ENCODE results near the gene INO80D.
"Not testable (repeated sequence)": the region's sequence is repeated elsewhere in the genome, so short reads cannot be mapped to it uniquely, and the experiment has no call there.

INO80D gene

GRCh38 chr2:206077879-206078278 is 8.1 kb downstream of the INO80D start:
- H3K4me3 ChIP-seq (ENCODE audit: low read depth, low read length); H3K36me3 ChIP-seq (ENCODE audit: control insufficient read depth in 2 of 2, insufficient read depth in 1 of 2, low read length in 2 of 2); H3K27ac ChIP-seq (ENCODE audit: extremely low read depth, low read depth, low read length); H3K9me3 ChIP-seq (ENCODE audit: control insufficient read depth, insufficient read depth, low read depth, low read length); CTCF ChIA-PET; POLR2A ChIA-PET; H3K4me1 ChIP-seq (ENCODE audit: control insufficient read depth, insufficient read depth, low read length): not testable (repeated sequence)
- TF ChIP-seq ZNF362 (tag by site-specific recombination; IDR thresholded peaks at IDR 0.05) = 0 out of 2 replicates have a peak, but pooled peaks have one; percentile 31

GRCh38 chr2:206075113-206075512 is 10.9 kb downstream of the INO80D start:
- no peaks in the 10 kb centered on the region for H3K9me3 ChIP-seq (ENCODE audit: control insufficient read depth, insufficient read depth, low read depth, low read length)
- H3K4me3 ChIP-seq (ENCODE audit: low read depth, low read length) = no peak overlapping the region
- TF ChIP-seq ZNF223 (tag by site-specific recombination; IDR thresholded peaks at IDR 0.05) (no peak), FEZF1 (tag by site-specific recombination; IDR thresholded peaks at IDR 0.05) (peak; percentile 73), ZNF214 (tag by site-specific recombination; IDR thresholded peaks at IDR 0.05; ENCODE audit: borderline replicate concordance) (no peak), GLI4 (tag by site-specific recombination; IDR thresholded peaks at IDR 0.05) (no peak), ZNF488 (tag by site-specific recombination; IDR thresholded peaks at IDR 0.05) (no peak)
- no peaks in the 10 kb centered on the region; the same call in 1 of the 2 replicates for H3K4me1 ChIP-seq (ENCODE audit: control insufficient read depth, insufficient read depth, low read length)
- H3K36me3 ChIP-seq (ENCODE audit: control insufficient read depth in 2 of 2, insufficient read depth in 1 of 2, low read length in 2 of 2) = no peaks in the 10 kb centered on the region
- H3K27ac ChIP-seq (ENCODE audit: extremely low read depth, low read depth, low read length) = no peak overlapping the region
- CTCF ChIA-PET = no interaction called here
- POLR2A ChIA-PET = no interaction called here

GRCh38 chr2:206071807-206072206 is 14.2 kb downstream of the INO80D start:
- H3K4me1 ChIP-seq (ENCODE audit: control insufficient read depth, insufficient read depth, low read length) = no peaks in the 10 kb centered on the region; the same call in 1 of the 2 replicates
- no peaks in the 10 kb centered on the region for H3K9me3 ChIP-seq (ENCODE audit: control insufficient read depth, insufficient read depth, low read depth, low read length)
- TF ChIP-seq ZNF621 (tag by site-specific recombination; IDR thresholded peaks at IDR 0.05) = no peak
- no peak for TF ChIP-seq ZNF214 (tag by site-specific recombination; IDR thresholded peaks at IDR 0.05; ENCODE audit: borderline replicate concordance)
- no peak overlapping the region for H3K4me3 ChIP-seq (ENCODE audit: low read depth, low read length)
- ChIA-PET POLR2A (no interaction called here), CTCF (no interaction called here)
- no peaks in the 10 kb centered on the region for H3K36me3 ChIP-seq (ENCODE audit: control insufficient read depth in 2 of 2, insufficient read depth in 1 of 2, low read length in 2 of 2)
- no peak overlapping the region for H3K27ac ChIP-seq (ENCODE audit: extremely low read depth, low read depth, low read length)

- TF ChIP-seq RBAK (tag by site-specific recombination; IDR thresholded peaks at IDR 0.05) (no peak), ZNF18 (tag by site-specific recombination; IDR thresholded peaks at IDR 0.05) (no peak)
- no peaks in the 10 kb centered on the region for H3K36me3 ChIP-seq (ENCODE audit: control insufficient read depth in 2 of 2, insufficient read depth in 1 of 2, low read length in 2 of 2)
- no peak overlapping the region for H3K27ac ChIP-seq (ENCODE audit: extremely low read depth, low read depth, low read length)
- CTCF ChIA-PET = no interaction called here
- no peaks in the 10 kb centered on the region for H3K4me1 ChIP-seq (ENCODE audit: control insufficient read depth, insufficient read depth, low read length)
- POLR2A ChIA-PET = no interaction called here
- no peak overlapping the region for H3K4me3 ChIP-seq (ENCODE audit: low read depth, low read length)
- no peaks in the 10 kb centered on the region for H3K9me3 ChIP-seq (ENCODE audit: control insufficient read depth, insufficient read depth, low read depth, low read length)
Observed at GRCh38 chr2:206069417-206069816, 16.6 kb downstream of the INO80D start.

- H3K27ac ChIP-seq (ENCODE audit: extremely low read depth, low read depth, low read length) = no peak overlapping the region
- H3K36me3 ChIP-seq (ENCODE audit: control insufficient read depth in 2 of 2, insufficient read depth in 1 of 2, low read length in 2 of 2) = no peaks in the 10 kb centered on the region
- H3K9me3 ChIP-seq (ENCODE audit: control insufficient read depth, insufficient read depth, low read depth, low read length) = no peaks in the 10 kb centered on the region
- ChIA-PET CTCF (interaction anchor here (0.7 kb wide), 1 partner anchor 64 kb away, joined by 3 read pairs; no protein-coding TSS in a partner anchor), POLR2A (no interaction called here)
- no peak overlapping the region for H3K4me3 ChIP-seq (ENCODE audit: low read depth, low read length)
- no peaks in the 10 kb centered on the region for H3K4me1 ChIP-seq (ENCODE audit: control insufficient read depth, insufficient read depth, low read length)
- TF ChIP-seq HOXC10 (CRISPR knock-in tag; IDR thresholded peaks at IDR 0.05) (no peak), ZNF501 (tag by site-specific recombination; IDR thresholded peaks at IDR 0.05) (no peak), KLF9 (tag by site-specific recombination; IDR thresholded peaks at IDR 0.05; ENCODE audit: low read depth) (no peak), ZNF843 (tag by site-specific recombination; IDR thresholded peaks at IDR 0.05) (no peak), TRIM28 (IDR thresholded peaks at IDR 0.05; ENCODE audit: borderline replicate concordance, low read length) (no peak), ZNF629 (tag by site-specific recombination; IDR thresholded peaks at IDR 0.05) (no peak), ZNF510 (tag by site-specific recombination; IDR thresholded peaks at IDR 0.05; ENCODE audit: insufficient replicate concordance) (no peak), ZFP69B (tag by site-specific recombination; IDR thresholded peaks at IDR 0.05) (no peak), ZNF677 (tag by site-specific recombination; IDR thresholded peaks at IDR 0.05) (no peak), ZNF692 (tag by site-specific recombination; IDR thresholded peaks at IDR 0.05) (no peak), ZNF140 (tag by site-specific recombination; IDR thresholded peaks at IDR 0.05) (no peak), ZNF114 (tag by site-specific recombination; IDR thresholded peaks at IDR 0.05) (no peak), ZEB2 (tag by site-specific recombination; IDR thresholded peaks at IDR 0.05) (no peak)
Observed at GRCh38 chr2:206068207-206068606, 17.8 kb downstream of the INO80D start.

Measured in HEK293 (cell line).